HEK293 (cell line): ENCODE results near the gene MUC5B.

Experiments
- CTCF ChIP-seq: fragments of 450-650 bp; formaldehyde crosslinking; IDR thresholded peaks from 2 replicates; pipeline ENCODE4 v1.5.1; 2016; ENCODE audit warnings: missing biosample characterization, missing genetic modification characterization
- KLF16 ChIP-seq: fragments of 450-650 bp; formaldehyde crosslinking; IDR thresholded peaks from 2 replicates; pipeline ENCODE4 v1.5.1; 2017; ENCODE audit warnings: missing biosample characterization, missing genetic modification characterization
- KLF9 ChIP-seq: fragments of 450-650 bp; formaldehyde crosslinking; IDR thresholded peaks from 2 replicates; pipeline ENCODE4 v1.5.1; 2016; ENCODE audit warnings: missing biosample characterization, missing genetic modification characterization, low read depth
- PRDM10 ChIP-seq: fragments of 450-650 bp; formaldehyde crosslinking; IDR thresholded peaks from 2 replicates; pipeline ENCODE4 v1.5.1; 2016; ENCODE audit warnings: missing biosample characterization, missing genetic modification characterization
- ZBTB8A ChIP-seq: fragments of 450-650 bp; formaldehyde crosslinking; IDR thresholded peaks from 2 replicates; pipeline ENCODE4 v1.5.1; 2016; ENCODE audit warnings: missing biosample characterization, missing genetic modification characterization
- ZNF138 ChIP-seq: fragments of 450-650 bp; formaldehyde crosslinking; IDR thresholded peaks from 2 replicates; pipeline ENCODE4 v1.5.1; 2016; ENCODE audit warnings: missing biosample characterization, missing genetic modification characterization, borderline replicate concordance
- ZNF202 ChIP-seq: fragments of 450-650 bp; formaldehyde crosslinking; IDR thresholded peaks from 2 replicates; pipeline ENCODE4 v1.5.1; 2016; ENCODE audit warnings: missing biosample characterization, missing genetic modification characterization, borderline replicate concordance
- ZNF23 ChIP-seq: fragments of 450-650 bp; formaldehyde crosslinking; IDR thresholded peaks from 2 replicates; pipeline ENCODE4 v1.5.1; 2016; ENCODE audit warnings: missing biosample characterization, missing genetic modification characterization, borderline replicate concordance
- ZNF280C ChIP-seq: fragments of 450-650 bp; formaldehyde crosslinking; IDR thresholded peaks from 2 replicates; pipeline ENCODE4 v1.5.1; 2016; ENCODE audit warnings: missing biosample characterization, missing genetic modification characterization
- ZNF658 ChIP-seq: fragments of 450-650 bp; formaldehyde crosslinking; IDR thresholded peaks from 2 replicates; pipeline ENCODE4; 2016; ENCODE audit warnings: missing biosample characterization, missing genetic modification characterization
- ZNF704 ChIP-seq: fragments of 450-650 bp; formaldehyde crosslinking; IDR thresholded peaks from 2 replicates; pipeline ENCODE4 v1.5.1; 2016; ENCODE audit warnings: missing biosample characterization, missing genetic modification characterization

- TF ChIP-seq ZBTB8A = no peak
- no peak for TF ChIP-seq CTCF (tag by site-specific recombination)
- TF ChIP-seq ZNF23 (tag by site-specific recombination) = no peak
- TF ChIP-seq ZNF280C = no peak
- TF ChIP-seq PRDM10 (tag by site-specific recombination) = no peak
- no peak for TF ChIP-seq ZNF138 (tag by site-specific recombination)
- no peak for TF ChIP-seq ZNF704
- no peak for TF ChIP-seq KLF16 (tag by site-specific recombination)
- TF ChIP-seq ZNF658 (tag by site-specific recombination) = no peak
- no peak for TF ChIP-seq KLF9 (tag by site-specific recombination)
- TF ChIP-seq ZNF202 (tag by site-specific recombination) = no peak
Observed at GRCh38 chr11:1307998-1308742, 85.3 kb downstream of the MUC5B start.
